HG03280 (cell line): ENCODE measurements around the gene UBE2E1.

Experiments
- ATAC-seq: cut with Tn5 transposase; IDR thresholded peaks from one replicate; pipeline ENCODE4 v1.9.1; 2021; ENCODE audit warnings: mild to moderate bottlenecking, moderate library complexity; ENCODE audit not compliant: unreplicated experiment

UBE2E1 gene

GRCh38 chr3:23805633-23806533, at the start of gene UBE2E1:
Gene UBE2E1, plus strand, starts transcription at chr3:23805955. Its CDS starts 1,315 bp downstream, at chr3:23807270.
- peak; percentile 75 for ATAC-seq

DNA sequence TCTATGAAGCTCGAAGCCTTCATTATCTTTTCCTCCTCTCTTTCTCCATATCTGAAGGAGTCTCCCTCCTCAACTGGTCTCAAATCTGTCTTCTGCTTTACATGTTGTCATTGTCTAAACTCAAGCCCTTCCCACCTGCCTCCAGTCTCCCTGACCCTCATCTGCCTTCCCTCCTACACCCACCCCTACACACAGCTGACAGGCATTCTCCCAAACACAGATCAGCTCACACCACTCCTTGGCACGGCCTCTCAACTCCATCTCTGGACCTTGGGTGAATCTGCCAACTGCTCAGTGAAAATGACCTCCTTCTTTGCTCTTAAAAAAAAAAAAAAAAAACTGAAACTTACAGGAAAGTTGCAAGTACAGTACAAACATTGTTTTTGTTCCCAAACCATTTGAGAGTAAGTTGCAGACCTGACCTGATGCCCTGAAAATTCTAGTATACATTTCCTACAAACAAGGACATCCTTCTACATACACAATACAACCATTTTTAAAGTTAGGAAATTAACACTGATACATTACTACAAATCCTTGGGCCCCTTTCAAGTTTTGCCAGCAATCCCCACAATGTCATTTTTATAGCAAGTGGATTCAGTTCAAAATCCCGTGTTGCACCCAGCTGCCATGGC, 49.4 kb upstream of the UBE2E1 start:
- no peak for ATAC-seq

DNA sequence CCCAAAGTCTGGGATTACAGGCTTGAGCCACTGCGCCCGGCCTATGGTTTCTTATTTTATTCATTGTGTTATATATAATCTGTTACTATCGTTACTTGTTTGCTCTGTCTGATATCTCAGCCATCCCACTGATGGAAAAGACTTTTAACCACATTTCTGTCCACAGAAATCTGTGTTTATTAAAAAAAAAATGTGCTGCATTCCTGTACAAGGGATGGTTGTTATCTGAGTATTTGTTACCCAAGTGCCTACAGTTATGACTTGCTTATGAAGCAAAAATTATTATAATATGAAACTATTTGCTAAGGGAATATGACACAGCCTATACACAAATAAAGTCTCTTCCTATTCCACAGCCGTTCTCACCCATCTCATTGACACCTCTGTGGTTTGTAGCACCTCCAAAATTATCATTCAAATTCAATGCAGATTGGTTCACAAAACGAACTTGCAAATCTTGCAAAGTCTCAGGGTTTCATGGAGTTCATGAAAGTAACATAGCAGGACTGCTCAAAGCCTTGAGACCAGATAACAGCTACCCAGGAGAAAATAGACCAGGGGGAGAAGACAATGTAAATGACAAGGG, 47.4 kb upstream of the UBE2E1 start:
- ATAC-seq: no peak

- ATAC-seq: peak; percentile 19
These were observed 45.4 kb upstream of the UBE2E1 start for GRCh38 chr3:23760325-23760724.

- ATAC-seq: peak; percentile 31
These were observed 44.8 kb upstream of the UBE2E1 start for GRCh38 chr3:23760871-23761373.

GRCh38 chr3:23761440-23761896, 44.3 kb upstream of the UBE2E1 start:
- peak; percentile 40 for ATAC-seq

- ATAC-seq: peak; percentile 82
These were observed 43.5 kb upstream of the UBE2E1 start for GRCh38 chr3:23762214-23762613.

GRCh38 chr3:23762759-23763477, 42.8 kb upstream of the UBE2E1 start:
- ATAC-seq: no peak

DNA sequence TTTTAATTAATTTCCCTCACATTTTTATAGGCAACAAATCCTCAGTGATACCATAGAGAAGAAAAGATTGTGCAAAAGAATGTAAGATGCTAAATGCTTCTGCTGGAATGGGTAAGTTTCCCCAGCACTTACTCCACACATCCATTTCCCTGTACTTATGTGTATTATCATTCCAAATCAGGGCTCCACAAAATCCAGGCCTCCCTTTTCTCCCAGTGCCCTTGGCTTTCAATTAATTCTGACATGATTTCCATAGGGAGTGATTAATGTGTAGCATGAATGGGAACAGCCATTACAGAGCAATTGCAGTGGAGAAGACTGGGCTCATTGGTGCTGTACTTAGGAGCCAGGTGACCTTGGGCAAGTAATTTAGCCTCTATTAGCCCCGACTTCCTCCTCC, 41.3 kb upstream of the UBE2E1 start:
- no peak for ATAC-seq

GRCh38 chr3:23767546-23767945, 38.2 kb upstream of the UBE2E1 start:
- ATAC-seq: no peak

DNA sequence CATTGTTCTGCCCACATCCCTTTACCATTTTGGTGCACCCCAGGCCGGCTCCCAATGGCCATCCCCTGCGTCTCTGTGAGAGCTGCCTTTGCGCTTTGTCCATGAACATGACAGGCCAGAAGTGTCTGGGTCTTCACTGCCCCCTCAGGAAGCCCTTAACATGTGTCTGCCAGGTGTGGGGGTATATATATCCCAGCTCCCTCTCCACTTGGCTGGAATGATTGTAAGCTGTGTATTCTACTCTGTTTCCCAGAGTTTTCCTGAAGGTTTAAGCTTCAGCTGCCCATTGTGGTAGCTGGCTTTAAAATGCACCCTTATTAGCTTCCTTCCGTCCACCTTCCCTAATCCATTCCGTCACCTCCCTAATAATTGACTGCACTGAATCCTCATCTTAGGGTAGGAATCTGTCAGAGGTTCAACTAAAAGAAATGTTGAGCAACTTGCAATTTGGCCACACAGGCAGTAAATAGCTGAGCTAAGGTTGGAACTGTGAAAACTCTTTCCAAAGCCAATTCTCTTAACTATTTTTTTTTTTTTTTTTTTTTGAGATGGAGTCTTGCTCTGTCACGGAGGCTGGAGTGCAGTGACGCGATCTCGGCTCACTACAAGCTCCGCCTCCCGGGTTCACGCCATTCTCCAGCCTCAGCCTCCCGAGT, 30.4 kb upstream of the UBE2E1 start:
- no peak for ATAC-seq

GRCh38 chr3:23776352-23776891, 29.3 kb upstream of the UBE2E1 start:
- ATAC-seq: no peak

DNA sequence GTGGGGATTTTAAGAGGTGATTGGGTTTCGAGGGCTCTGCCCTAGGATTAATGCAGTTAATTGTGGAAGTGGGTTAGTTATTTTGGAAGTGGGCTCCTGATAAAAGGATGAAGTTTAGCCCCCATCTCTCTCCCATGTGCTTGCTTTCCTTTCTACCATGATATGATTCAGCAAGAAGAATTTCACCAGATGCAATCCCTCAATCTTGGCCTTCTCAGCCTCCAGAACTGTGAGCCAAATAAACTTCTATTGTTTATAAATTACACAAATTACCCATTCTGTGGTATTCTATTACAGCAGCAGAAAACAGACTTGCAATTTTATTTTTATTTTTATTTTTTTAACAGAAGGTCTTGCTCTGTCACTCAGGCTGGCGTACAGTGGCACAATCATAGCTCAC, 27.3 kb upstream of the UBE2E1 start:
- ATAC-seq: no peak

DNA sequence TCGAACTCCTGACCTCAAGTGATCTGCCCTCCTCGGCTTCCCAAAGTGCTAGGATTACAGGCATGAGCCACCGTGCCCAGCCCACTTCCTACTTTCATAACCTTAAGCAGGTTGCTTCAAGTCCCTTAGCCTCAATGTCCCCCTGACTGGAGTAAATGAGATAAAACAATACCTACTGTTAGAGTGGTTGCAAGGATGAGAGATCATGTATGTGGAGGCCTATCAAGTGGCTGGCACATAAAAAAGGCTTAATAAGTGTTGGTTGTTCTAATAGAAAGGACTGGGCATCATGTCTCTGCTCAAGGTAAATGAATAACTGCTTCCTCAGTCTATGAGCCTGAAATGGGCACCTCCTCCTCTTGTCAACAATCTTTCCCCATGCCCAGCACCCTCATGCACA, 25.9 kb upstream of the UBE2E1 start:
- no peak for ATAC-seq

- ATAC-seq: no peak
These were observed 24.7 kb upstream of the UBE2E1 start for GRCh38 chr3:23781051-23781450.

DNA sequence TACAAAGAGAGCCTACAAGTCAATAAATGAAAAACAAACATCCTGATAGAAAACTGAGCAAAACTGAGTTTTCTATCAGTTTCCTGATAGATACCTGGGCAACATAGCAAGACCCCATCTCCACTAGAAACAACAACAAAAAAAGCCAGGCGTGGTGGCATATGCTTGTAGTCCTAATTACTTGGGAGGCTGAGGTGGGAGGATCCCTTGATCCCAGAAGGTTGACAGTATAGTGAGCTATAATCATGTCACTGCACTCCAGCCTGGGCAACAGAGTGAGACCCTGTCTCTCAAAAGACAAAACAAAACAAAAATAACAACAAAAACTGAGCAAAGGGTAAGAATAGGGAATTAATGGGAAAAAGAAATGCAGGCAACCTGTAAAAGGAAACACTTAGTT, 23.9 kb upstream of the UBE2E1 start:
- ATAC-seq: no peak

- ATAC-seq: no peak
These were observed 20.6 kb upstream of the UBE2E1 start for GRCh38 chr3:23785097-23785645.

DNA sequence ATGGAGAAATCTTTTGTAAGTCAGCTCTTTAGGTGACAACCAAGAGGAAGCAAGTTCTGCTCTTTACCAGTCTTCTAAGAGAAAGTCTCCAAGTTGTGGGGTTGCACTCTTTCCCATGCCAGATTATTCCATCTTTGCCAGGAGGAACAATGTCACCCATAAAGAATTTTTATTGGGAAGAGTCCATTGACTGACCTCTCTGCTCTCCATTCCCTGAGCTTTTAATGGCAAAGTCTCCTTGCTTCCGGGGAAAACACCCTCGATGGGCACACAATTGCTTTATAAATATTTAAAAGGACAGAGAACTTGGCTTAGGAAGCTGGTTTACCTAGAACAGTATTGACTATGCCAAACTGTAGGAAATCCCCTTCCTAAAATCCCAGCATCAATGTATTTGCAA, 19.9 kb upstream of the UBE2E1 start:
- no peak for ATAC-seq

DNA sequence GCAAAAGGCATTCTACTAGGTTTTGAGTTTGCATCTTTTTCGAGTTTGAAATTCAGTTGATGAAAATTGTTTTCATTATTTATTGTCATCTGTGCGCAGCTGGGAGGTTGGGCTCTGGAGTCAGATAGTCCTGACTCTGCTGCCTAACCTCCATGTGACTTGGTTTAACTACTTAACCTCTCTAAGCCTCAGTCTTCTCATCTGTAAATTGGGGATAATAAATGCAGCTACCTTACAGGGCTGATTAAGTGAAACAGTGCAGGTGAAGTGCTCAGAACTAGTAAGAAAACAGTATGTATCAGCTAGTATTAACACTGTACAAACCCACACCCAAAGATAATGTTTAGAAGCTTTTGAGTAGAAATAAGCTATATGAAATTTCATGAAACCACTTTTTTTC, 14.1 kb upstream of the UBE2E1 start:
- no peak for ATAC-seq
